NB4 (cell line): ENCODE results near the gene NMNAT3.

Source experiments
- DNase-seq: peaks from one replicate; pipeline ENCODE4 v3.0.0; 2010; ENCODE audit warnings: low read depth
- H3K4me3 ChIP-seq: one replicate; pipeline ENCODE4 v1.5.1; 2011; ENCODE audit warnings: mild to moderate bottlenecking, low read depth, low read length, moderate library complexity
- MYC ChIP-seq: IDR thresholded peaks from 2 replicates; pipeline ENCODE4 v1.6.1; 2011; ENCODE audit warnings: low read depth, low read length
- POLR2A ChIP-seq: IDR thresholded peaks from 2 replicates; pipeline ENCODE4 v1.6.1; 2011; ENCODE audit warnings: mild to moderate bottlenecking; ENCODE audit not compliant: insufficient read length; ENCODE audit errors: extremely low read depth
- TF ChIP-seq, protein P1 (sequence below): IDR thresholded peaks from 2 replicates; pipeline ENCODE4 v1.6.1; 2011; ENCODE audit warnings: low read depth, low read length
- TF ChIP-seq, protein P2 (sequence below): IDR thresholded peaks from one replicate; pipeline ENCODE4 v1.5.1; 2012; ENCODE audit warnings: low read depth, low read length

Gene NMNAT3

DNA sequence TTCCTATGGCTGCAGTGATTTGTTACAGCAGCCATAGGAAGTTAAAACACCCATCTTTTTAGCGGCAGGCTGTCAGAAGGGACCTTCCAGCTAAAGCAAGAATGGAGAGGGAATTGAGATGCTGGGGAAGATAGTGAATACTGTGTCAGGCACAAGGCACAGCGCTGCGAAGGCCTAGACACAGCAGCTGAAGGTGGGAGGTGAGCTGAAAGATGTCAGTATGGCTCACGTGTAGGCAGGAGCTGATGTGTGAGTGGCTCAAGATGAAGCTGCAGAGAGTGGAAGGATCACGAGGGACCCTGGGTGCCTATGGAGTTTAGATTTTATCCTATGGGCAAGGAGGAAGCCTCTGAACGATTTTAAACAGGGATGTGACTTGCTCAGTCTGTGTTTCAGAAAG lies 44.3 kb downstream of the NMNAT3 start:
- TF ChIP-seq, protein P1, sequence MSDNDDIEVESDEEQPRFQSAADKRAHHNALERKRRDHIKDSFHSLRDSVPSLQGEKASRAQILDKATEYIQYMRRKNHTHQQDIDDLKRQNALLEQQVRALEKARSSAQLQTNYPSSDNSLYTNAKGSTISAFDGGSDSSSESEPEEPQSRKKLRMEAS: no peak
- TF ChIP-seq POLR2A (no peak), MYC (no peak)
- TF ChIP-seq, protein P2, sequence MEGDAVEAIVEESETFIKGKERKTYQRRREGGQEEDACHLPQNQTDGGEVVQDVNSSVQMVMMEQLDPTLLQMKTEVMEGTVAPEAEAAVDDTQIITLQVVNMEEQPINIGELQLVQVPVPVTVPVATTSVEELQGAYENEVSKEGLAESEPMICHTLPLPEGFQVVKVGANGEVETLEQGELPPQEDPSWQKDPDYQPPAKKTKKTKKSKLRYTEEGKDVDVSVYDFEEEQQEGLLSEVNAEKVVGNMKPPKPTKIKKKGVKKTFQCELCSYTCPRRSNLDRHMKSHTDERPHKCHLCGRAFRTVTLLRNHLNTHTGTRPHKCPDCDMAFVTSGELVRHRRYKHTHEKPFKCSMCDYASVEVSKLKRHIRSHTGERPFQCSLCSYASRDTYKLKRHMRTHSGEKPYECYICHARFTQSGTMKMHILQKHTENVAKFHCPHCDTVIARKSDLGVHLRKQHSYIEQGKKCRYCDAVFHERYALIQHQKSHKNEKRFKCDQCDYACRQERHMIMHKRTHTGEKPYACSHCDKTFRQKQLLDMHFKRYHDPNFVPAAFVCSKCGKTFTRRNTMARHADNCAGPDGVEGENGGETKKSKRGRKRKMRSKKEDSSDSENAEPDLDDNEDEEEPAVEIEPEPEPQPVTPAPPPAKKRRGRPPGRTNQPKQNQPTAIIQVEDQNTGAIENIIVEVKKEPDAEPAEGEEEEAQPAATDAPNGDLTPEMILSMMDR: no peak
- DNase-seq: no peak
- H3K4me3 ChIP-seq: no peak overlapping the region

DNA sequence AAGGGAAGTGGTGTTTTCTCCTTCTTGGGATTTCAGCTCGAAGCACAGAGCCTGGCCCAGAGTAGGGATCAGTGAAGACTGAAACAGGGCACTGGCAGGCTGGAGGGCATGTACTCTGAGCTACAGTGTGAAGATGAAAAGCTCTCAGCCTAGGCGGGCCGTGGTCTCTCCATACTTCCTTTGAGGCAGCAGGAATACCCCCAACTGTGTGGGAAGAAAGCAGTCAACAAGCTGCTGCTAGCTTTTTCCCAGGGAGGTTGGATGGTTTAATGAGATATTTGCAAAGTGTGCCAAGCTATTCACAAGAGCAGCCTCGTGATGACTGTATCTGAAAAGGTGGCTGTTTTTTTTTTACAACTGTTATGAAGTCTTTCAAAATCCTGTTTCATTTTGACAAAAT lies 47.2 kb downstream of the NMNAT3 start:
- no peak overlapping the region for H3K4me3 ChIP-seq
- DNase-seq: no peak

DNA sequence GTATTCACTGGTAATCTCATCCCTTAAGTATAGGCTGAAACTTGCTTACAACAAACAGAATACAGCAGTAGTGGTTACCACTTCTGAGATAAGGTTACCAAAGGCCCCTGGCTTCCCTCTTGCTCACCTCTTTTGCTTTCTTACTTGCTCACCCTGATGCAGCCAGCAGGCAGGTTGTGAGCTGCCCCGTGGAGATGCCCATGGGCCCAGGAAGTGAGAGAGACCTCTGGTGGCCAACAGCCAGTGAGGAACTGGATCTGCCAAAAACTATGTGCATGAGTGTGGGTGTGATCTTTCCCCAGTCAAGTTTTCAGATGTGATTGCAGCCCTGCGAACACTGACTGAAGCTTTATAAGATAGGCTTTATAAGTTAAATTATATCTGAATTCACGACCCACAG lies 48.7 kb downstream of the NMNAT3 start:
- no peak for TF ChIP-seq POLR2A
- no peak for TF ChIP-seq MYC
- TF ChIP-seq, protein P1: no peak
- TF ChIP-seq, protein P2: peak; percentile 42
- H3K4me3 ChIP-seq: no peak overlapping the region
- peak; percentile 38 for DNase-seq

More for the DNA sequence above, 47.2 kb downstream of the NMNAT3 start:
- TF ChIP-seq POLR2A (no peak), MYC (no peak)
- TF ChIP-seq, protein P1: no peak
- TF ChIP-seq, protein P2: no peak

DNA sequence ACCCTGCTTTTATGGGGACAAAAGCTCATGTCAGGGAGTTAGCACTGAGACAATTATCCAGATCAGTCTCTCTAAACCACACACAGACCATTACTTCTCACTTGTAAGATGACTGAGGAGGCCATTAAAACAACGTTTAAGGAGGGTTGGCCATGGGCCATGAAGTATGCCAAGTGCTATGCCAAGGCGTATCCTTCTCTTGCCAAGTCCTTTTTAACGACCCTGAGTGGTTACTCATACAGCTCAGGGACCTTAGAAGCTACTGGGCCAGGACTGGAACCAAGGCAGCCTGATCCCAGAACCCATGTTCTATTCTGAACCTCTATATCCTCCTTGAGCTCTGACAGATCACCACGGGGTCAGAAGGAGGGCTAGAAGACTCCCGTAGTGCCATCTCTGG lies 50.0 kb downstream of the NMNAT3 start:
- TF ChIP-seq, protein P2: no peak
- TF ChIP-seq MYC (no peak), POLR2A (no peak)
- TF ChIP-seq, protein P1: no peak
- DNase-seq: no peak
- no peak overlapping the region for H3K4me3 ChIP-seq

DNA sequence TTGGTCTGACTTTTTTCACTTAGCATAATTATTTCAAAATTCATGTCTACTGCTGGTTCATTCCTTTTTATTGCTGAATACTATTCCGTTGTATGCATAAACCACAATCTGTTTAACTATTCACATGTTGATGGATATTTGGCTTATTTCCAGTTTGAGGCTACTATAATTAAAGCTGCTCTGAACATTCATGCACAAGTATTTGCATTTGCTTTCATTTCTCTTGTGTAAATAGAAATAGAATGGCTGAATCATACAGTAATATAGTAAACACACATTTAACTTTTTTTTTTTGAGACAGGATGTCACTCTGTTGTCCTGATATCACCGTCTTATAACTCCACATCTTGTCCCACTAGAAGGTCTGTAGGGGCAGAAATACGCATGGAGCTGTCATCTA lies 57.3 kb downstream of the NMNAT3 start:
- TF ChIP-seq, protein P2: no peak
- TF ChIP-seq, protein P1: no peak
- TF ChIP-seq POLR2A: no peak
- no peak for TF ChIP-seq MYC
- no peak overlapping the region for H3K4me3 ChIP-seq
- DNase-seq: no peak
